WERI-Rb-1 (cell line): ENCODE measurements around the gene TPST2.

Source experiments
- DNase-seq: peaks from one replicate; pipeline ENCODE4 v3.0.0-alpha.2; 2020
- H3K27ac ChIP-seq: fragments of 250-450 bp; sonication (Bioruptor Pico); 2 replicates; pipeline ENCODE4 v1.5.1; 2020; ENCODE audit warnings: mild to moderate bottlenecking, moderate library complexity
- H3K27me3 ChIP-seq: fragments of 250-450 bp; sonication (Bioruptor Pico); 2 replicates; pipeline ENCODE4 v1.5.1; 2021; ENCODE audit warnings: mild to moderate bottlenecking, low read depth, moderate library complexity; ENCODE audit not compliant: insufficient read depth, severe bottlenecking
- H3K36me3 ChIP-seq: fragments of 250-450 bp; sonication (Bioruptor Pico); 2 replicates; pipeline ENCODE4 v1.5.1; 2020; ENCODE audit warnings: mild to moderate bottlenecking, moderate library complexity
- H3K4me3 ChIP-seq: 2 replicates; pipeline ENCODE4 v1.5.1; 2011; ENCODE audit warnings: low read depth, mild to moderate bottlenecking, control low read depth, low read length
- H3K9me3 ChIP-seq: fragments of 250-450 bp; sonication (Bioruptor Pico); 2 replicates; pipeline ENCODE4 v1.5.1; 2021; ENCODE audit warnings: mild to moderate bottlenecking, moderate library complexity; ENCODE audit not compliant: severe bottlenecking
- TF ChIP-seq, protein P1 (sequence below): IDR thresholded peaks from 2 replicates; pipeline ENCODE4 v1.5.1; 2011; ENCODE audit warnings: low read depth, mild to moderate bottlenecking, control low read depth, inconsistent platforms, low read length

The TPST2 gene

DNA sequence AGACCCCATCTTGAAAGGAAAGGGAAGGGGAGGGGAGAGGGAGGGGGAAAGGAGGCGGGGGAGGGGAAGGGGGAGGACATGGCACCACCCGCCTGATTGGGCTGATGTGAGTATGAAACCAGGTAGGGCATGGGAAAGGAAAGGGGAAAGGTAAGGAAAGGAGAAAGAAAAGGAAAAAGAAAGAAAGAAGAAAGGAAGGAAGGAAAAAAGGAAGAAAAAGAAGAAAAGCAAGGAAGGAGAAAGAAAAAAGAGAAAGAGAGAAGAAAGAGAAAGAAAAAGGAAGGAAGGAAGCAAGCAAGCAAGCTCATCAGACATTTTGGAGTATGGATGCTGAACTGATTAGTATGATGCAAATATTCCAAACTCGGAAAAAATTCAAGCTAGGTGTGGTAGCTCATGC is 41.6 kb downstream of the TPST2 start:
- H3K27ac ChIP-seq: no peak overlapping the region
- H3K4me3 ChIP-seq: no peak overlapping the region
- no peaks in the 10 kb centered on the region for H3K36me3 ChIP-seq
- DNase-seq: no peak
- no peaks in the 10 kb centered on the region for H3K27me3 ChIP-seq
- TF ChIP-seq, protein P1, sequence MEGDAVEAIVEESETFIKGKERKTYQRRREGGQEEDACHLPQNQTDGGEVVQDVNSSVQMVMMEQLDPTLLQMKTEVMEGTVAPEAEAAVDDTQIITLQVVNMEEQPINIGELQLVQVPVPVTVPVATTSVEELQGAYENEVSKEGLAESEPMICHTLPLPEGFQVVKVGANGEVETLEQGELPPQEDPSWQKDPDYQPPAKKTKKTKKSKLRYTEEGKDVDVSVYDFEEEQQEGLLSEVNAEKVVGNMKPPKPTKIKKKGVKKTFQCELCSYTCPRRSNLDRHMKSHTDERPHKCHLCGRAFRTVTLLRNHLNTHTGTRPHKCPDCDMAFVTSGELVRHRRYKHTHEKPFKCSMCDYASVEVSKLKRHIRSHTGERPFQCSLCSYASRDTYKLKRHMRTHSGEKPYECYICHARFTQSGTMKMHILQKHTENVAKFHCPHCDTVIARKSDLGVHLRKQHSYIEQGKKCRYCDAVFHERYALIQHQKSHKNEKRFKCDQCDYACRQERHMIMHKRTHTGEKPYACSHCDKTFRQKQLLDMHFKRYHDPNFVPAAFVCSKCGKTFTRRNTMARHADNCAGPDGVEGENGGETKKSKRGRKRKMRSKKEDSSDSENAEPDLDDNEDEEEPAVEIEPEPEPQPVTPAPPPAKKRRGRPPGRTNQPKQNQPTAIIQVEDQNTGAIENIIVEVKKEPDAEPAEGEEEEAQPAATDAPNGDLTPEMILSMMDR: no peak
- no peaks in the 10 kb centered on the region for H3K9me3 ChIP-seq

DNA sequence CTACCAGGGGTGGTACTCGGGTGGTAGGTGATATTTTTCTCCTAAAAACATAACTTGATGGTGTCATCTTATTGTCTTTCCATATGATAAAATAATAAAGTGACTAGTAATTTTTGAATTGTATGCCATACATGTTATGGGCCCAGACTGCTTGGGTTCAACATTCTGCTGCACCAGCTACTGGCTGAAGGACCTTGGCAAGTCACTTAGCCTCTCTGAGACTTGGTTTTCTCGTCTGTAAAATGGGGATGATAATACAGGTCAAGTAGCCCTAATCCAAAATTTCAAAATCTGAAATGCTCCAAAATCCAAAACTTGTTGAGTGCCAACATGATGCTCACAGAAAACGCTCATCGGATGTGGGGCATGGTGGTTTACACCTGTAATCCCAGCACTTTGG is 42.1 kb downstream of the TPST2 start:
- Histone ChIP-seq H3K36me3 (no peaks in the 10 kb centered on the region), H3K4me3 (no peak overlapping the region), H3K27ac (no peak overlapping the region), H3K9me3 (no peaks in the 10 kb centered on the region), H3K27me3 (no peaks in the 10 kb centered on the region)
- TF ChIP-seq, protein P1: no peak
- no peak for DNase-seq

- no peaks in the 10 kb centered on the region for H3K27me3 ChIP-seq
- no peak for DNase-seq
- no peaks in the 10 kb centered on the region for H3K9me3 ChIP-seq
- no peak overlapping the region for H3K27ac ChIP-seq
- H3K36me3 ChIP-seq: no peaks in the 10 kb centered on the region
- no peak overlapping the region for H3K4me3 ChIP-seq
- TF ChIP-seq, protein P1: no peak
Observed at GRCh38 chr22:26547426-26547825, 42.5 kb downstream of the TPST2 start.

- Histone ChIP-seq H3K4me3 (no peak overlapping the region), H3K36me3 (no peaks in the 10 kb centered on the region), H3K9me3 (no peaks in the 10 kb centered on the region), H3K27ac (no peak overlapping the region), H3K27me3 (no peaks in the 10 kb centered on the region)
- no peak for DNase-seq
- TF ChIP-seq, protein P1: no peak
Observed at GRCh38 chr22:26546282-26546681, 43.6 kb downstream of the TPST2 start.

DNA sequence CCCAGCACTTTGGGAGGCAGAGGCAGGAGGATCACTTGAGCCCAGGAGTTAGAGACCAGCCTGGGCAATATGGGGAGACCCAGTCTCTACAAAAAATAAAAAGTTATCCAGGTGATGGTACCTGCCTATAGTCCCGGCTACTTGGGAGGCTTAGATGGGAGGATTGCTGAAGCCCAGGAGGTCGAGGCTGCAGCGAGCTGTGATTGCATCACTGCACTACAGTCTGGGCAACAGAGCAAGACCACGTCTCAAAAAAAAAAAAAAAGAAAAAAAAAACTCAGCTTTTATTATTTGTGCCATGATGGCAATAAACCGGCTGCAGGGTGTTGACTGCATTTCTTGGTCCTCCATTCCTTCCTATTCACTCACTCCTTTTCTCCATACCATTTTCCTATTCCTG is 44.1 kb downstream of the TPST2 start:
- H3K9me3 ChIP-seq: no peaks in the 10 kb centered on the region
- DNase-seq: no peak
- no peak overlapping the region for H3K4me3 ChIP-seq
- H3K27ac ChIP-seq: no peak overlapping the region
- H3K36me3 ChIP-seq: no peaks in the 10 kb centered on the region
- H3K27me3 ChIP-seq: no peaks in the 10 kb centered on the region
- TF ChIP-seq, protein P1: no peak

DNA sequence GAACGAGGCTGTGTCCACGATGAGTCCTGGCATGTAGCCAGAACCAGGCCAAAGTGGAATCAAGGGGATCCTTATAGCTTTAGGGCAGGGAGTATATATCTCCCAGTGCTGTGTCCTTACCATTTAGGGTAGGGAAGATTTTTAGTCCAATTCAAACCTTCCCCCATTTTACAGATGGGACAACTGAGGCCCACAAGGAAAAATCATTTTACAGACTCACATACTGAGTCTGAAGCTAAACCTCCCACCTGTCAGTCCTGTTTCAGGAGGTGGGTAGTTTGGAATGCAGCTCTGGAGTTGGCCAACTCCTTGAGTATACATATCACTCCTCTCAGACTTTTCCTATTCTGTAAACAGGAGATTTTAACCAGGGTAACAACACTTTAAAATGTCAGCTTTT is 44.5 kb downstream of the TPST2 start:
- Histone ChIP-seq H3K9me3 (no peaks in the 10 kb centered on the region), H3K27ac (no peak overlapping the region), H3K4me3 (no peak overlapping the region), H3K36me3 (no peaks in the 10 kb centered on the region; the same call in 1 of the 2 replicates), H3K27me3 (no peaks in the 10 kb centered on the region)
- no peak for DNase-seq
- TF ChIP-seq, protein P1: no peak
